GM19452 (cell line): ENCODE results near the gene NRXN3.

ENCODE experiments used
- ATAC-seq: cut with Tn5 transposase; IDR thresholded peaks from one replicate; pipeline ENCODE4 v1.9.1; 2021; ENCODE audit not compliant: unreplicated experiment

The NRXN3 gene

DNA sequence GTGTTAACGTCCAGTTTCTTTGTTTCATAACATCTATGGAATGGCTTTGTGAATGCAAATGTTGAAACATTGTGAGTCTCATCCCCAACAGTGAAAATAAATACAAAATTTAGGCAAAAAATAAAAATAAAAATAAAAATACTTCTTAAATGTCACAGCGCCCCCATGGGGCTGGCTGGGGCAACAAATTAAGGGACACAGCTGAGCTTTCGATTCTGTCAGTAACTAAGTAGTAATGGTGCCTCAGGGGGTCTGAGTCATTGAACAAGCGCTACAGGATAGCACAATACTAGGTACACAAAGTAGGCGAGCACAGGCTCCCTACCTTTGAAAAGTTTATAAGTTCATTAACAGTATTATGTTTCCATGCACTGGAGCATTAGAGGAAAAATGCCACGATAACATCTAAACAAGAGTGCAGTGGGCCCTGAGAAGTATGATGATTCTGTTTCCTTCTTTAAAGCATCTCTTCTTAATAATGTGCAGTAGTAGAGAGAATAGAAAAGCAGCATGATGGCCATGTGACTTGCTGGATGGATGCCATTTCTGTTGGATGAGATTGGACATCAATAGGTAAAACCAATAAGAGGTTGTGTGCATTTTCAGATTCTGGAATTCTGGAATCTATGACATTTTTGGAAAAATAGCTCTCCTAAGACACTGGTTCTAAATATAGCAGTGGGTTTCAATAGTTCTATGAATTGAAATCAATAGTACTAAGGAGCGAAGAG lies 1374.0 kb downstream of the NRXN3 start:
- no peak for ATAC-seq

DNA sequence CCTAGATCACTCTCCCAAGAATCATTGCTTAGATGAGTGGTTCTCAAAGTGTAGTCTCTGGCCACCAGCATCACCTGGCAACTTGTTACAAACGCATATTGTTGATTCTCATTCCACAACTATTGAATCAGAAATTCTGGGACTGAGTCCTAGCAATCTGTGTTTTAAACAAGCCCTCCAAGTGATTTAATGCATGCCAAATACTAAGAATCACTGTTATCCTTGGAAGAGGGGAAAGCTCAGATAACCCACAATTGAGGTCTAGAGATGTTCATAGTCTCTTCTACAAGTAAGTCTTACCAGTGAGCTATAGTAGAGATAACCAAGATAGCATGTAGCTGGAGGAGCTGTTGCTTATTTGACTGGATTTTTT lies 1374.5 kb downstream of the NRXN3 start:
- no peak for ATAC-seq

DNA sequence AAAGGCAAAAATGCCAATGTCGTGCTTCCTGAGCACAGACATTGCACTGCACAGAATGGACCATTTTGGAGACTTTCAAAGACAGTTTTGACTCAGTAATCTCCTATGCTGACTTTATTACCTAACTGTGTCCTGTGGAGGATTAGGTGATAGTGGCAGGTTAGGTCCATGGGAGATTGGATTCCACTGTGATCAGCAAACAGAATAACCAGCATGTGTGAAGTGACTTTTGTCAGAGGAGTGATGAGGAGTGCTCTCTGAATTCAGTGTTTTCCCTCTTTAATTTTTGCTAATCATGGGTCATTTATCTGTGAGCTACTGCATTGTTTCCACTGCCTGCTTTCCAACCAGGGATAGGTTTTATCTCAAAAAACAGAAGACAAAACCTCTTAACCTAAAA lies 1378.7 kb downstream of the NRXN3 start:
- ATAC-seq, result no peak

DNA sequence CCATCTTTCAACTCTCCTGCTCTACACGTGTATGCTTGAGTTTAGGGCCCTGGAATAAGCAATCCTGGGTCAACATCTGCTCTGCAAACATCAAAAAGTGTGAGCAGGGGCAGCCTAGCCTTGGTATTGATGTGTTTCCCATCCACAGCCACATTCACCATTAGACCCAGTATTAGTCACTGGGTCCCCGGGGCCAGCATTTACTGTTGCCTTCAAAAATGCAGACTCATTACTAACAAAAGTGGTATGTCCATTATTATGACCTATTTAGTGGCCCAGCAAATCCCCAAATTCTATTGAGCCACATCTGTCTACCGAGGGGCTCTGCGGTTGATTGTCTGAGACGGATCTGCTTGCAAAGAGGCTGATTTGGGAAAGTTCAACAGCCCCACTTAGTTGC lies 1379.3 kb downstream of the NRXN3 start:
- no peak for ATAC-seq

DNA sequence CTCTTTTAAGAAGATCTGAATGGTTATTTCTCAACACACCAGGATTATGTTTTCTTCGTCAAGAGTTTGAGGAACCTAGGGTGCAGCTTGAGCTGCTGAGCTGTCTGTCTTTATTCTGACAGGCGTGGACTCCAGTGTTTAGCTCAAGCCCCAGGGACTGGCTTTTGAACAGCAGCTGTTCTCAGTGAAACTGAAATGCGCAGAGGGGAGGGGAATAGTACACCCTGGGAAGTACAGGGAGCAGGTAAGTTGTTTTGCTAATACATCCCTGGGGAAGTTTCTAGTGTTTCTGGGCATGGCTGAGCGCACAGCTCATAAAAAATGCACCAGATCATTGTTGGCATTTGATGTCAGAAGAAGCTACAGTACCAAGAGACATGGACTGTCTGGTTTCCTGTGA lies 1381.3 kb downstream of the NRXN3 start:
- ATAC-seq, result no peak

DNA sequence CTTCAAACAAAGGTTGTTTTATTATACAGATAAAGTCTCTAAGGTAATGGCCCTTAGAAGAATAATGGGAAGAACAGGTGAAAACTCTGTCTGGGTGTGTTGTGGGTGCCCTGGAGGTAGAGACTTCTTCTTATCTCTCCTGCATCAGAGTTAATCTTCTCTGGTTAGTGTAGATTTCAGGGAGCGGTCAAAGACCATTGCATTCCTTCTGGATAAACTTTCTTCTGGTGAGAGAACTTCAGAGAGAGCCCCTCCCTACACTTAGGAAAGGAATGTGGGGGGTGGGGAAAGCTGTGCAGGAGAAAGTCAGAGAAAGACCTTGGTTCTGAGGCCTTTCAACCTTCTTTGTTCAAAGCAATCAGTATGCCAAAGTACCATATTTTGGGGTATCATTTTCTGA lies 1382.6 kb downstream of the NRXN3 start:
- ATAC-seq, result no peak

DNA sequence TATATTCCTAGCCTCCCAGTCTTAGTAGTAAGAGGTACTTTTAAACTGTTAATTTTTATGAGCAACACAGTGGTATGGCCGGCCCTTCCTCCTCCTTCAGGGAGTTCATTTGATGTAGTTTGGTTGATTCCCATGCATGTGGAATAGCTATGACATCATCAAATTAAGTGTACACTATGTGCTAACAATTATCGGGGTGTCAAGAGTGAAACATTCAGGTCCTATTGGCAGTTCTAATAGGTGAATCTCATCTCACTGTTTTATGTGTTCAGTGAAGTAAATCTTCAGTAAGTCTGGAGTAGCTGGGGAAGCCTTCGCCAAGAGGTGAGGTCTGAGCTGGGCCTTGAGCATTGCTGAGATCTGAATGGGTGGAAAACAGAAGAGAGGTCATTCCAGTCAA lies 1384.6 kb downstream of the NRXN3 start:
- no peak for ATAC-seq

DNA sequence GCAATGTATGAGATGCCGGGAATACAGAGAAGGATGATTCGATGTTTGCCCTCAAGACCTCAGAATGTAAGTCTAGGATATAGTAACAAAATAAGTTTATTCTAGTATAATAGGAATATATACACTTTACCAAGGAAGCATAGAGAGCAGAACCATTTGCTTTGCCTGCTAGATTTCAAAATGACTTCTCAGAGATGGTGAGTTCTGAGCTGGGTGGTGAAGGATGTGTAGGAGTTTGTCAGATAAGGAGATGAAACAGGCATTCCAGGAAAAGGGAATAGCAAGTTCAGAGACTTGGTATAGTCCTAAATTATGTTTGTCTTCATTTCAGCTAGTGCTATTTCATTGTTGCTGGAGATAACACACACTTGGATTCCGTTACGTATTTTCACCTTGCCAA lies 1385.3 kb downstream of the NRXN3 start:
- no peak for ATAC-seq

DNA sequence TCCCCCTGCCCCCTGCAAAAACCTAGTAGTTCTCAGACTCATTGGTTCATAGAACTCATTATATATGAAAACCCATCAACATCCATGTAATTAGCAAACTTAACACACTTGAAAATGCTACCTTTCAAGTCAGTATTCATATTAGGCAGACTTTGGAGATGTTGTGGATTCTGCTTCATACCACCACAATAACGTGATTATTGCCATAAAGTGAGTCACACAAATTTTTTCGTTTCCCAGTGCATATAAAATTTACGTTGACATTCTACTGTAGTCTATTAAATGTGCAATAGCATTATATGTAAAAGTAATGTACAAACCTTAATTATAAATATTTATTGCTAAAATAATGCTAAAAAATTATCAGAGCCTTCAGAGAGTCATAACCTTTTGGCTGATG lies 1387.1 kb downstream of the NRXN3 start:
- ATAC-seq, result no peak

DNA sequence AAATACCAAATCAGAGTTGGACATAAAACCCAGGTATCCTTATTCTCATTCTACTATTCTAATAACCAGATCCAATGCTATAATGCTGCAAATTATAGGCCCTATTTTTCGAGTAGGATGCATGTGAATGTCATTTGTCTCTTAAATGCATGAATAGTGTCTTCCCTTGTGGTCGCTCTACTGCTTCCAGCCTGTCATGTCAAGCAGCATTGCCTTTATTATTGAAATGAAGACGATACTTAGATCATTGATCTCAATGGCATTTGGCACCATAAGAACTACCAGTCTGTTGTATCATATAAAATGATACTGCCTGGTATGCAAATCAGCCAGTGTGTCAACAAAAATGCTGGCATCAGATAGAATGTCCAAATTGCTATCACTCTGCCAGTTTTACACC lies 1392.0 kb downstream of the NRXN3 start:
- no peak for ATAC-seq

DNA sequence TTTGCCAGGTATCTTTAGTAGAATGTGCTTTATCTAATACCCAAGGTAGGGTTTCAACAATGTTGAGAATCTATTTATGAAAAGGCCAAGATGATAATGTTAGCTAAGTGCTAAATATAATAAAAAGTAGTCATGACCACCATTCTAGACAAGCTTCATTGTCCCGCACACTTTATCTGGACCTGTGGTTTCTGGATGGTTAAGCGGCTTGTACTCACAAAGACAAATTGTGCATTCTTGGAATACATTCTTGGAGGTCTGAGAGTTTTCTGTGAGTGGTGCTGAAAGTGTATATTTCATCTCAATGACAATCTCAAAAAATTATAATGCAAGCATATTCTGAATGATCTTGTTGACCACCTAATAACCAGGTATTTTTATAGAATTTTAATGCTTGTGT lies 1394.2 kb downstream of the NRXN3 start:
- no peak for ATAC-seq

DNA sequence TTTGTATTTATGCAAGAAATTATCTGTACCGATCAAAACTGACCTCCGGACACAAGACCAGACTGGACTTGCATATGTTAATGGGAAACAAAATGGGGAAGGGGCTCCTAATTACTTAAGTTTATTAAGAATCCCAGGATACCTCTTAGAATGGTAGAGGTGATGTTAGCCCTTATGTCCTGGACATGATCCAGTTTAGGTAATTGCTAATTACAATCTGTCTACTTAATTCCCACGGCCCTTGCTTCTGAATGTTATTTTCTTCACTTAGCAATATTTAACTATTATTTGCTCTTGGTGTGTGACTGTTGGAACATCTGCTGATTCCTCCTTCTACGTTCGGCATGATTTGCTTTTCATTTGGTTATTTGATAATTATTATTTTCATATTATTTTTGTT lies 1397.1 kb downstream of the NRXN3 start:
- no peak for ATAC-seq

DNA sequence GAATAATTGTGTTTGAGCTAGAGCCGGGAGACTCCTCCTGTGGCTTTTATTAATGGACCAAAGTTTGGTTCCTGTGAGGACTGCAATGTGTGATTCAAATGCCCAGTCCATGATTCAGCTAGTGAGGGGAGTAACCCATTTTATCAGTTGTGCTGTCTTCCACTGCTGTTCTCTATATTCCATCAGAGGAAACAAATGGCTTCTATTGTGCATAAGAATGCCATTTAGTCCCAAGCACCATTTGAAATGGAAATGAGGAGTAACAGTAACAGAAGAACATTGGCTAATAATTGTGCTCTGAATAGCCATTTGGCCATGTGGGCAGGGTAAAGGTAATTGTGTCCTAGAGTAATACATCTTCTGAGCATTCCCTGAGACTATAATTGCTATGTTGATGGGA lies 1398.4 kb downstream of the NRXN3 start:
- ATAC-seq, result no peak

DNA sequence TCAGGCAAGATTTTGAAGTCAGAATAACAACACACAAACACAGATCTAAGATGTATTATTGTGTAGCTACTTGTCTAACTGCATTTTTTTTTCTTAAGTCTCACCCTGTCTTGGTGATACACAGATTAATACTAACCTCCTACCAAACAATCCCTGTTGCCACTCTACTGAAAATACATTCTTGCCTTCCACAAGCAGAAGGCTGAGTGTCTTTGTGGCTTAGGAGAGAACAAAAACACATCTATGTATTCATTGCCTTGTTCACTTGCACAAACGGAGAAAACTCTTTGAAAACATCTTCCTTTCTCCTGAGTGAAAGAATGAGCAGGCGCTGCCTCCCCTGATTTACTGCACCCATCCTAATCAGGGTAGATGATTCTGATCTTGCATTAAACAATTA lies 1398.9 kb downstream of the NRXN3 start:
- ATAC-seq, result no peak

DNA sequence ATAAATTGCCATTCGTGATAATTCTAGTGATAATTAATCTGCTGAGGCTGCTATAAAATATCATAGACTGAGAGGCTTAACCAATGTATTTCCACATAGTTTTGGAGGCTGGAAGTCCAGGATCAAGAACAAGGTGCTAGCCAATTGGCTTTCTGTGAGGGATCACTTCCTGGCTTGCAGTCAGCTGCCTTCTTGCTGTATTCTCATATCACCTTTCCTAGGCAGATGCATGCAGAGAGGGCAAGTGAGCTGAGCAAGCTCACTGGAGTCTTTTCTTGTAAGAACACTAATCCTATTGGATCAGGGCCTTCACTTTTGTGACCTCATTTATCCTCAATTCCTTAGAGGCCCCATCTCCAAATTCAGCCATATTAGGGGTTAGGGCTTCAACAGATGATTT lies 1400.5 kb downstream of the NRXN3 start:
- no peak for ATAC-seq

DNA sequence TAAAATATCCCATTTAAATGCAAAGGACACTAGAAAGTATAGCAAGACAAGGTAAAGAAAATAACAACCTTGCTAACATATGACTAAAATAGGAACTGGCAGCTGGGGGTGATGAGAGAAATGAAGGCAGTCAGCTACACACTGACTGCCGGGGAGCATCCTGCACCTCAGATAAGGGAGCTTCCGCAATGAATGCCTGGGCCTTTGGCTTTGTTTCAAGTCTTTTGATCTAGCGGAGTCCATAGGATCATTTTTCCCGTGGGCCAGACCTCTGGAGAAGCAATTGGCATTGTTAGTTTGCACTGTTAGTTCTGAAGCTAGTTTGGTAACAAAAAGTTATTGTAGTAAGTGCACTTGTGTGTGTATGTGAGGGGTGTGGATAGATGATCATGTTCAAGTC lies 1401.2 kb downstream of the NRXN3 start:
- no peak for ATAC-seq

DNA sequence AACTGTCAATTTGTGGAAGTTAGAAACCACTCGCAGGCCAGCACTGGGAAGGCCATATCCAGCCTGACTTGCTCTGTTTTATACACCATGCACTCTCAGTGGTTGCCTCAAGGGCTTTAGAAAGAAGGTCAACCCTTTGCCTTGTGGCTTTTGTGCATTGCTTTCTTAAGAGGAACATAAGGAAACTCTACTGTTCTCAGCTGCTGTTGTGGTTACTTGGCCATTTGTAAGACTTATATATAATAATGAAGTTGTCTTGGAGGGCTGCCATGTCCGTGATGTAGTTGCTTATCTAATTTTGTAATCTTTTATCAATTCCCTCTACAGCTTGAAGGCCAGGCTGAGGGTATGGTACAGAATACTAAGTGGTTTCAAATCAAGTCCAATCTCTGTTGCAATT lies 1403.3 kb downstream of the NRXN3 start:
- no peak for ATAC-seq

DNA sequence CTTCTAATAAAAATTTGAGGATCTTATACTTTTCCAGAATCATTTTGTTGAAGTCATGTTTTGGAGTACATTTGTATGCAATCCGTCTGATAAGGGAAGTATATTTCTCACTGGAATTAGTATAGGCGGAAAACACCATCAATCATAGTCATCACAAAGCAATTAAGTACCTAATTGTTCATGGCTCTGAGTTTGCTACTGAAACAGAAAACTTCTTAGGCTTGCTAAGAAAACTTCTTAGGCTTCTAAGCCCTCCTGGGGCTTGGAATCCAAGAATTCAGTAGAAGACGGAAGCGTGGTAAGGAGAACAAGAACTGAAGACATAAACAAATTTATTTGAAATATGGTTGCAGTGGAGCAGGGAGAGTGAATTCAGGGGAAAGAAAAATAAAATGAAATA lies 1404.9 kb downstream of the NRXN3 start:
- ATAC-seq, result no peak

DNA sequence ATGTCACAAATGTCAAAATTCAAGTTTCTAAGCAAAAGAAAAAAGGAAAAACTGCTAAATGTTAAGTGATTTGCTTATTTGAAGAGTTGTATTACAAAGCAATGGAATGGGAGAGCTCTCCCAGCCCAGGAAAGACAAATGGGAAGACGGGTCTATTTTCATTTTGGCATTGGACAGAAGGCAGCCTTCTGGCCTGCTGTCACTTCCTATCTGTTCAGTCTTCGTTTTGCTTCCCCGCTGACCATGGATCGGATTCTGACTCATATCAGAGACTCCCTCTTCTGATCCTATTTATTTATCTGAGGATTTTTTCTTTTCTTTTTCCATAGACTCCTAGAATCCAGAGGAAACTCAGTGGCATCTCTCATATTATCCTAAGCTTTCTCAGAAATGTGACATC lies 1406.3 kb downstream of the NRXN3 start:
- no peak for ATAC-seq

DNA sequence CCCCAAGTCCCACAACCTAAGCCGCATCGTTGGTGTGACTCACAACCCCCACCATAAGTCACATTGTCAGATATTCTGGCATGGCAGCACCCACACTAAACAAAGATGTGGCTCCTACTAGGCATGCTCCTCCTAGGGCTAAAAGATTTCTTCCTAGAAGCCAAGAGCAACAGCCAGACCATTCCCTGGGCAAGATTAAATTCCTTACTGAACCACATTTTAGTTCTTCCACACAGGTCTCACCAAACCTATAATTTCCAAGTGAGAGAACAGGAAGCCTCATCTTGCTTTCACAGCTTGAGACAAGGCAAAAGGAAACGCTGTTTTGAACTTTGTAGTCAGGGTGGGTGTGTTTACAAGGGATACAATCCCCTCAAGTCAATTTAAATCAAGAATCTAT lies 1408.3 kb downstream of the NRXN3 start:
- no peak for ATAC-seq

DNA sequence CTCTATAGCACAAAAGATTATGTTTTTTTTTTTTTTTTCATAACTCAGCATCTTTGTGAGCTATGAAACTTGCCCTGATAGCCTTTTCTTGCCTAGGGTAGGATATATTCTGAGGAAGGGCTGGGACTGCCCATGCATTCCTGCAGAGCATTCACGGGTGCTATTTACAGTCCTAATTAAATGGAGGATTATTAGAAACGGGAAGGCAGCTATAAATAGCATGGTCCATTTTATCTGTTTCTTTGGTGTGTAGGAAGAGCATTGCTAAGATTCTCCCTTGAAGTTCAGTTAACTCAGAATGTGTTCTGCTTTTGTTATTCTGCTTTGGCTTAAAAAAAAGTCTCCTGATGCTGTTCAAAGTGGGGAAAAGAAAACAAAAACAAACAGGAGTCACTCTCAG lies 1410.2 kb downstream of the NRXN3 start:
- ATAC-seq, result no peak

DNA sequence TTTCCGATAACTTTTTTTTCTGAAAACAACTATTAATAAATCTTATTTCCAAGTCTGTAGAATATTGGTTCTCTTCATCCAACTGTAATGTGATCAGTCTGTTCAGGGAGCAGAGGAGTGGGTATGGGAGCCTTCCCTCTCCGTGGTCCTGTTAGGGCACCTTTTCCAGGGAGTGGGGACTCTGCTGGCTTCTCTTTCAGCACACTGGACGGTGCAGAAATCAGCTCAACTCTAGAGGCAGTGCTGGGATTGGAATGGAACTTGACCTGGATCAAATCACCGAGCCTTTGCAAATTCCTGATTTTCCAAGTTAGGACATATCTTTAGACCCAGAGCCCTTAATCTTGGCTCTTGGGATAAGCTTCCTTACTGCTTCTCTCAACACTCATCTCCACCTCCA lies 1410.7 kb downstream of the NRXN3 start:
- no peak for ATAC-seq

DNA sequence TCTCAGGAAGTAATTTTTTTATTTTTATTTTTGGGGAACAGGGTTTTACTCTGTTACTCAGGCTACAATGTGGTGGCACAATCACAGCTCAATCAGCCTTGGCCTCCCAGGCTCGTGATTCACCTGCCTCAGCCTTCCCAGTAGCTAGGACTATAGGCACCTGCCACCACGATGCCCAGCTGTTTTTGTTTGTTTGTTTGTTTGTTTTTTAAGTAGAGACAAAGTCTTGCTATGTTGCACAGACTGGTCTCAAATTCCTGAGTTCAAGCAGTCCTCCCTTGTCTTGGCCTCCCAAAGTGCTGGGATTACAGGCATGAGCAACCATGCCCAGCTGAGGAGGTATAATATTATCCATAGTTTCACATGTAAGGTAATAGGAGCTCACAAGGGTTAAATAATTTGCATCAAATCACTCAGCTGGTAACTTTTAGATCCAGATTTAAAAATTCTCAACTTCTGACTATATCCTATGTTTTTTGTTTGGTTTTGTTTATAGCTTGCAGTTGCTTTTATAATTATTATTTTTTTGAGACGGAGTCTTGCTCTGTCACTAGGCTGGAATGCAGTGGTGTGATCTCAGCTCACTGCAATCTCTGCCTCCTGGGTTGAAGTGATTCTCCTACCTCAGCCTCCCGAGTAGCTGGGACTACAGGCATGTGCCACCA lies 1411.9 kb downstream of the NRXN3 start:
- no peak for ATAC-seq
